ENCODE measurements around the gene ZNF586. TPM values are rescaled to one million over a fixed set of nuclear protein-coding genes. Genes with fewer than 3 reads are reported as not detected.

Gene ZNF586
- total RNA-seq, 1 donor from 2014 or later = 19.6 TPM

GRCh38 chr19:57746580-57747471 lies 22.6 kb upstream of the ZNF586 start, which contains the start of gene ZNF776:
ZNF776 (plus strand) TSS chr19:57746815; CDS start chr19:57747059, 244 bp downstream.
- TF ChIP-seq CTCF (IDR thresholded peaks at IDR 0.05; ENCODE audit: unreplicated experiment) = no peak
- Mint-ChIP-seq H3K4me1 (ENCODE audit: unreplicated experiment) (peaks cover 21% of the 10 kb centered on the region), H3K27me3 (ENCODE audit: unreplicated experiment) (peaks cover 3% of the 10 kb centered on the region), H3K36me3 (ENCODE audit: low read depth, unreplicated experiment) (peaks cover 28% of the 10 kb centered on the region), H3K27ac (ENCODE audit: unreplicated experiment) (peak within 1 kb of the TSS; percentile 94), H3K9me3 (ENCODE audit: unreplicated experiment) (no peaks in the 10 kb centered on the region), H3K4me3 (ENCODE audit: unreplicated experiment) (peak within 1 kb of the TSS; percentile 98)
- DNase-seq (ENCODE audit: low spot score) = peak; percentile 78

DNA sequence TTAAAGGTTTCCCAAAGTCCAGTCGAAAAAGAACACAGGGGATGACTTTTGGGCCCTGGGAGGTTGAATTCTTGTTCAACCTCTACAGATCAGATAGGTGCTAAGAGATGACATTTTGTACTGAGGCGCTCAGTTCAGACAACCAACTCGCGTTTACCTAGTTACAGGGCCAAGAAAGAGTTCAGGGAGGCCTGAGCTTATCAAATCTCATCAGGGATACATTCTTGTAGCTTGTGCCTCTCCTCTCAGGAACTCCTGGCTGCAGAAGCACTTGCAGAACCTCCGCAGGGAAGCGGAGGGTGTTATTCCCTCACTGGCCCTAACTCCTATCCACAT lies 22.0 kb upstream of the ZNF586 start:
- Mint-ChIP-seq H3K27ac (ENCODE audit: unreplicated experiment) (peak overlapping the region; percentile 94), H3K27me3 (ENCODE audit: unreplicated experiment) (peaks cover 3% of the 10 kb centered on the region), H3K4me1 (ENCODE audit: unreplicated experiment) (peaks cover 21% of the 10 kb centered on the region), H3K4me3 (ENCODE audit: unreplicated experiment) (peak overlapping the region; percentile 98), H3K9me3 (ENCODE audit: unreplicated experiment) (no peaks in the 10 kb centered on the region), H3K36me3 (ENCODE audit: low read depth, unreplicated experiment) (peaks cover 33% of the 10 kb centered on the region)
- no peak for DNase-seq (ENCODE audit: low spot score)
- TF ChIP-seq CTCF (IDR thresholded peaks at IDR 0.05; ENCODE audit: unreplicated experiment) = no peak

GRCh38 chr19:57748029-57748428 lies 21.4 kb upstream of the ZNF586 start:
- H3K27ac Mint-ChIP-seq (ENCODE audit: unreplicated experiment) = peak overlapping the region; percentile 53

DNA sequence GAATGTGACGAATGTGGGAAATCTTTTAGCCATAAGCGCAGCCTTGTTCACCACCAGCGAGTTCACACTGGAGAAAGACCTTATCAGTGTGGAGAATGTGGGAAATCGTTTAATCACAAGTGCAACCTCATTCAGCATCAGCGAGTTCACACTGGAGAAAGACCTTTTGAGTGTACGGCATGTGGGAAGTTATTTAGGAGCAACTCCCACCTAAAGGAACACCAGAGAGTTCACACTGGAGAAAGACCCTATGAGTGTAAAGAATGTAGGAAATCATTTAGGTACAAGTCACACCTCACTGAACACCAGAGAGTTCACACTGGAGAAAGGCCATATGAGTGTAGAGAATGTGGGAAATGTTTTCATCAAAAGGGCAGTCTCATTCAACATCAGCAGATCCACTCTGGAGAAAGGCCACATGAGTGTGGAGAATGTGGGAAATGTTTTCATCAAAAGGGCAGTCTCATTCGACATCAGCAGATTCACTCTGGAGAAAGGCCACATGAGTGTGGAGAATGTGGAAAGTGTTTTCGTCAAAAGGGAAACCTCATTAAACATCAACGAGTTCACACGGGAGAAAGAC lies 15.3 kb upstream of the ZNF586 start:
- TF ChIP-seq CTCF (IDR thresholded peaks at IDR 0.05; ENCODE audit: unreplicated experiment) = no peak
- Mint-ChIP-seq H3K36me3 (ENCODE audit: low read depth, unreplicated experiment) (peaks cover 53% of the 10 kb centered on the region), H3K9me3 (ENCODE audit: unreplicated experiment) (no peaks in the 10 kb centered on the region), H3K4me3 (ENCODE audit: unreplicated experiment) (peak overlapping the region; percentile 38), H3K4me1 (ENCODE audit: unreplicated experiment) (peaks cover under 1% of the 10 kb centered on the region), H3K27me3 (ENCODE audit: unreplicated experiment) (no peaks in the 10 kb centered on the region), H3K27ac (ENCODE audit: unreplicated experiment) (no peak overlapping the region)
- DNase-seq (ENCODE audit: low spot score) = no peak

More at GRCh38 chr19:57748029-57748428, 21.4 kb upstream of the ZNF586 start:
- Mint-ChIP-seq H3K27me3 (ENCODE audit: unreplicated experiment) (peaks cover 3% of the 10 kb centered on the region), H3K4me3 (ENCODE audit: unreplicated experiment) (peak overlapping the region; percentile 98), H3K4me1 (ENCODE audit: unreplicated experiment) (peaks cover 21% of the 10 kb centered on the region), H3K9me3 (ENCODE audit: unreplicated experiment) (no peaks in the 10 kb centered on the region), H3K36me3 (ENCODE audit: low read depth, unreplicated experiment) (peaks cover 39% of the 10 kb centered on the region)
- no peak for DNase-seq (ENCODE audit: low spot score)
- no peak for TF ChIP-seq CTCF (IDR thresholded peaks at IDR 0.05; ENCODE audit: unreplicated experiment)

GRCh38 chr19:57755031-57755430 lies 14.4 kb upstream of the ZNF586 start:
- peaks cover 54% of the 10 kb centered on the region for H3K36me3 Mint-ChIP-seq (ENCODE audit: low read depth, unreplicated experiment)
- H3K4me1 Mint-ChIP-seq (ENCODE audit: unreplicated experiment) = no peaks in the 10 kb centered on the region
- H3K27me3 Mint-ChIP-seq (ENCODE audit: unreplicated experiment) = no peaks in the 10 kb centered on the region
- no peak for TF ChIP-seq CTCF (IDR thresholded peaks at IDR 0.05; ENCODE audit: unreplicated experiment)
- no peak for DNase-seq (ENCODE audit: low spot score)
- H3K9me3 Mint-ChIP-seq (ENCODE audit: unreplicated experiment) = no peaks in the 10 kb centered on the region
- H3K4me3 Mint-ChIP-seq (ENCODE audit: unreplicated experiment) = no peak overlapping the region
- no peak overlapping the region for H3K27ac Mint-ChIP-seq (ENCODE audit: unreplicated experiment)
